A549 (cell line): ENCODE results near the gene ATN1. TPM values are rescaled to one million over a fixed set of nuclear protein-coding genes. Genes with fewer than 3 reads are reported as not detected.

Experiments
- ATAC-seq, 2 experiments: fragments of 200-7000 bp in 1 of 2; fragments of >200 bp in 1 of 2; cut with Nextera tagmentation in 1 of 2; cut with Tn5 transposase in 1 of 2; 3 replicates each; pipeline versions ENCODE4 v1.8.0 to v1.9.1; 2018 to 2020; ENCODE audit warnings: mild to moderate bottlenecking in 1 of 2, moderate library complexity in 1 of 2
- CTCF ChIA-PET: fragments of 300-600 bp; sonication (Branson Sonifier 250); formaldehyde crosslinking; extraction: SDS; loops from one replicate; lab custom pipeline; 2021; ENCODE audit warnings: antibody characterized with exemption, inconsistent platforms; lab: Yijun Ruan, JAX
- POLR2A ChIA-PET: fragments of 350-600 bp; formaldehyde crosslinking; extraction: SDS; loops from one replicate; lab custom pipeline; 2021; ENCODE audit warnings: antibody characterized with exemption, inconsistent platforms; lab: Yijun Ruan, JAX
- DNase-seq, 2 experiments: peaks; one replicate each; pipeline versions ENCODE4 v3.0.0 to v3.0.0-alpha.2; 2011 to 2016; ENCODE audit warnings: low read depth in 1 of 2, low spot score in 1 of 2
- FAIRE-seq: peaks from 2 replicates; lab custom pipeline; 2011; peaks lifted over from hg19 to GRCh38; lab: Jason Lieb, UNC
- H3K27ac ChIP-seq, 2 experiments: fragments of >200 bp; sonication (Bioruptor Twin); formaldehyde crosslinking; 3 replicates each; pipeline ENCODE4 v1.5.1; 2016 to 2017
- H3K4me1 ChIP-seq: fragments of >200 bp; sonication (Bioruptor Twin); formaldehyde crosslinking; 3 replicates; pipeline ENCODE4 v1.6.1; 2016
- H3K4me2 ChIP-seq: fragments of >200 bp; sonication (Bioruptor Twin); formaldehyde crosslinking; 3 replicates; pipeline ENCODE4 v1.6.1; 2016
- H3K4me3 ChIP-seq: fragments of >200 bp; sonication (Bioruptor Twin); formaldehyde crosslinking; 3 replicates; pipeline ENCODE4 v1.5.1; 2016
- H3K9me3 ChIP-seq: fragments of >200 bp; sonication (Bioruptor Twin); formaldehyde crosslinking; 3 replicates; pipeline ENCODE4 v1.6.1; 2016
- E2F6 ChIP-seq: IDR thresholded peaks from 2 replicates; pipeline ENCODE4 v1.6.1; 2012; ENCODE audit warnings: low read depth, borderline replicate concordance
- EP300 ChIP-seq, 2 experiments: fragments of >200 bp; sonication (Bioruptor Twin); formaldehyde crosslinking; IDR thresholded peaks; 2 replicates in 1 of 2; 3 replicates in 1 of 2; pipeline ENCODE4 v1.6.1; 2016 to 2017
- HEYL ChIP-seq: fragments of 250-450 bp; sonication (Bioruptor Pico); IDR thresholded peaks from 2 replicates; pipeline ENCODE4 v1.8.0; 2021; ENCODE audit warnings: mild to moderate bottlenecking, moderate library complexity
- JUN ChIP-seq, 2 experiments: fragments of >200 bp; sonication (Bioruptor Twin); formaldehyde crosslinking; IDR thresholded peaks; 2 replicates in 1 of 2; 3 replicates in 1 of 2; pipeline ENCODE4 v1.6.1; 2016 to 2017
- NPAS2 ChIP-seq: fragments of 250-450 bp; sonication (Bioruptor Pico); IDR thresholded peaks from 2 replicates; pipeline ENCODE4 v1.8.0; 2022; ENCODE audit warnings: mild to moderate bottlenecking, moderate library complexity, borderline replicate concordance
- POLR2A ChIP-seq: IDR thresholded peaks from 2 replicates; pipeline ENCODE4 v1.6.1; 2012; ENCODE audit warnings: mild to moderate bottlenecking, low read length
- RCOR1 ChIP-seq: fragments of 150-350 bp; IDR thresholded peaks from 2 replicates; pipeline ENCODE4 v1.6.1; 2014; ENCODE audit warnings: antibody characterized with exemption, low read length, low read depth
- SMC3 ChIP-seq: fragments of >200 bp; sonication (Bioruptor Twin); formaldehyde crosslinking; IDR thresholded peaks from 3 replicates; pipeline ENCODE4 v1.6.1; 2018; ENCODE audit warnings: inconsistent platforms
- SREBF2 ChIP-seq: fragments of 450-650 bp; IDR thresholded peaks from 2 replicates; pipeline ENCODE4 v1.6.1; 2014; ENCODE audit warnings: mild to moderate bottlenecking, moderate library complexity
- ZFP36 ChIP-seq: fragments of 450-650 bp; IDR thresholded peaks from 2 replicates; pipeline ENCODE4 v1.6.1; 2014; ENCODE audit warnings: borderline replicate concordance; ENCODE audit not compliant: partially characterized antibody
- WGBS: methylation state at CpG from one replicate; pipeline ENCODE4 v1.1.6; 2017; ENCODE audit errors: missing lambda C conversion rate; 5-methylcytosine and 5-hydroxymethylcytosine counted together
- polyA plus RNA-seq, 4 experiments: library from polyadenylated mRNA; depleted of rRNA in 3 of 4; stranded (reverse); fragments of >200 nt; fragmentation: RNase III in 1 of 4; extraction: RNeasy Plus Mini Kit Qiagen cat#74134 plus additional on column Dnase treatment in 1 of 4; gene quantifications; 2 replicates in 3 of 4; 3 replicates in 1 of 4; pipeline ENCODE4 v1.2.3, GENCODE V29; 2011 to 2017
- TF ChIP-seq, protein P1 (sequence below): fragments of 150-350 bp; IDR thresholded peaks from 2 replicates; pipeline ENCODE4 v1.6.1; 2014; ENCODE audit warnings: low read depth, mild to moderate bottlenecking, low read length
- TF ChIP-seq, protein P2 (sequence below): fragments of 250-450 bp; sonication (Bioruptor Pico); IDR thresholded peaks from 2 replicates; pipeline ENCODE4 v1.5.0; 2021; ENCODE audit warnings: mild to moderate bottlenecking, moderate library complexity, borderline replicate concordance
- TF ChIP-seq, protein P3 (sequence below): fragments of >200 bp; sonication (Bioruptor Twin); formaldehyde crosslinking; IDR thresholded peaks from 3 replicates; pipeline ENCODE4 v1.6.1; 2016

Gene ATN1
- polyA plus RNA-seq, 2 of the 4 experiments (the other 2 are of a cell fraction), result 11.3 to 51.6 TPM

- Histone ChIP-seq H3K27ac (no peak overlapping the region), H3K9me3 (no peaks in the 10 kb centered on the region), H3K4me2 (no peak overlapping the region), H3K4me3 (no peak overlapping the region), H3K4me1 (peaks cover 12% of the 10 kb centered on the region)
- 96% methylated on average over 2 of the region's 2 CpGs for WGBS
- POLR2A ChIA-PET, result interaction anchor here (1.1 kb wide), 2 partner anchors 23 to 32 kb away, joined by 3 to 4 read pairs; partner anchors contain the start of genes C12orf57 and RNU7-1
- FAIRE-seq (no peak), ATAC-seq (no peak), DNase-seq (no peak)
- CTCF ChIA-PET, result interaction anchor here (0.8 to 4.9 kb wide), 8 partner anchors 10 to 987 kb away, joined by 3 to 24 read pairs (median 6); partner anchors contain the start of genes C12orf57, C1RL and RNU7-1
- TF ChIP-seq, protein P1, sequence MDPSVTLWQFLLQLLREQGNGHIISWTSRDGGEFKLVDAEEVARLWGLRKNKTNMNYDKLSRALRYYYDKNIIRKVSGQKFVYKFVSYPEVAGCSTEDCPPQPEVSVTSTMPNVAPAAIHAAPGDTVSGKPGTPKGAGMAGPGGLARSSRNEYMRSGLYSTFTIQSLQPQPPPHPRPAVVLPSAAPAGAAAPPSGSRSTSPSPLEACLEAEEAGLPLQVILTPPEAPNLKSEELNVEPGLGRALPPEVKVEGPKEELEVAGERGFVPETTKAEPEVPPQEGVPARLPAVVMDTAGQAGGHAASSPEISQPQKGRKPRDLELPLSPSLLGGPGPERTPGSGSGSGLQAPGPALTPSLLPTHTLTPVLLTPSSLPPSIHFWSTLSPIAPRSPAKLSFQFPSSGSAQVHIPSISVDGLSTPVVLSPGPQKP, result no peak
- TF ChIP-seq JUN (IDR thresholded peaks at IDR 0.05), result peak in 1 of 2 experiments; percentile 24; a peak in 1 of 5 replicates
These were observed 47.7 kb downstream of the ATN1 start for GRCh38 chr12:6975297-6976032.

- CTCF ChIA-PET, result interaction anchor here (0.6 to 4.9 kb wide), 9 partner anchors 16 to 363 kb away, joined by 3 to 24 read pairs (median 3); partner anchors contain the start of genes C12orf57 and RNU7-1
- peaks cover 3% of the 10 kb centered on the region; the same call in 2 of the 3 replicates for H3K4me1 ChIP-seq
- no peak overlapping the region for H3K4me2 ChIP-seq
- WGBS, result 88% methylated on average over 10 of the region's 10 CpGs
- POLR2A ChIA-PET, result interaction anchor here (1.1 to 2.1 kb wide), 4 partner anchors 16 to 98 kb away, joined by 3 to 7 read pairs (median 4); partner anchors contain the start of gene LPCAT3
- DNase-seq, result no peak
- H3K27ac ChIP-seq, result no peak overlapping the region
- no peak overlapping the region for H3K4me3 ChIP-seq
- no peak for FAIRE-seq
- ATAC-seq, result 0 out of 6 replicates have a peak, but pooled peaks have one; percentile 3 to 12
- no peaks in the 10 kb centered on the region for H3K9me3 ChIP-seq
- TF ChIP-seq HEYL (CRISPR knock-in tag) (no peak), SMC3 (no peak), ZFP36 (no peak), SREBF2 (no peak), EP300 (IDR thresholded peaks at IDR 0.05) (no peak)
These were observed 49.9 kb downstream of the ATN1 start for GRCh38 chr12:6977653-6978052.

- Histone ChIP-seq H3K4me2 (no peak overlapping the region), H3K4me1 (no peaks in the 10 kb centered on the region), H3K27ac (peak overlapping the region in 1 of 2 experiments; percentile 7; a peak in 1 of 6 replicates), H3K4me3 (no peak overlapping the region), H3K9me3 (no peaks in the 10 kb centered on the region)
- ATAC-seq, result no peak
- no peak for FAIRE-seq
- CTCF ChIA-PET, result interaction anchor here (0.6 to 4.9 kb wide), 9 partner anchors 10 to 363 kb away, joined by 3 to 24 read pairs (median 3); partner anchors contain the start of genes C12orf57 and RNU7-1
- POLR2A ChIA-PET, result interaction anchor here (1.1 to 2.1 kb wide), 3 partner anchors 17 to 98 kb away, joined by 3 to 7 read pairs (median 5); no protein-coding TSS in a partner anchor
- WGBS, result 90% methylated on average over 6 of the region's 6 CpGs
- no peak for DNase-seq
- TF ChIP-seq, protein P2, sequence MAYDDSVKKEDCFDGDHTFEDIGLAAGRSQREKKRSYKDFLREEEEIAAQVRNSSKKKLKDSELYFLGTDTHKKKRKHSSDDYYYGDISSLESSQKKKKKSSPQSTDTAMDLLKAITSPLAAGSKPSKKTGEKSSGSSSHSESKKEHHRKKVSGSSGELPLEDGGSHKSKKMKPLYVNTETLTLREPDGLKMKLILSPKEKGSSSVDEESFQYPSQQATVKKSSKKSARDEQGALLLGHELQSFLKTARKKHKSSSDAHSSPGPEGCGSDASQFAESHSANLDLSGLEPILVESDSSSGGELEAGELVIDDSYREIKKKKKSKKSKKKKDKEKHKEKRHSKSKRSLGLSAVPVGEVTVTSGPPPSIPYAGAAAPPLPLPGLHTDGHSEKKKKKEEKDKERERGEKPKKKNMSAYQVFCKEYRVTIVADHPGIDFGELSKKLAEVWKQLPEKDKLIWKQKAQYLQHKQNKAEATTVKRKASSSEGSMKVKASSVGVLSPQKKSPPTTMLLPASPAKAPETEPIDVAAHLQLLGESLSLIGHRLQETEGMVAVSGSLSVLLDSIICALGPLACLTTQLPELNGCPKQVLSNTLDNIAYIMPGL (CRISPR knock-in tag), result no peak
- no peak for TF ChIP-seq JUN (IDR thresholded peaks at IDR 0.05)
- TF ChIP-seq, protein P3, sequence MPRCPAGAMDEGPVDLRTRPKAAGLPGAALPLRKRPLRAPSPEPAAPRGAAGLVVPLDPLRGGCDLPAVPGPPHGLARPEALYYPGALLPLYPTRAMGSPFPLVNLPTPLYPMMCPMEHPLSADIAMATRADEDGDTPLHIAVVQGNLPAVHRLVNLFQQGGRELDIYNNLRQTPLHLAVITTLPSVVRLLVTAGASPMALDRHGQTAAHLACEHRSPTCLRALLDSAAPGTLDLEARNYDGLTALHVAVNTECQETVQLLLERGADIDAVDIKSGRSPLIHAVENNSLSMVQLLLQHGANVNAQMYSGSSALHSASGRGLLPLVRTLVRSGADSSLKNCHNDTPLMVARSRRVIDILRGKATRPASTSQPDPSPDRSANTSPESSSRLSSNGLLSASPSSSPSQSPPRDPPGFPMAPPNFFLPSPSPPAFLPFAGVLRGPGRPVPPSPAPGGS, result no peak
- no peak for TF ChIP-seq NPAS2
- no peak for TF ChIP-seq SMC3
- TF ChIP-seq POLR2A, result no peak
- no peak for TF ChIP-seq E2F6
- TF ChIP-seq RCOR1, result no peak
- TF ChIP-seq, all 56 proteins: peak for 0
These were observed 50.4 kb downstream of the ATN1 start for GRCh38 chr12:6978188-6978587.
